Measurements from ENCODE around the gene FAM184B.

FAM184B gene

GRCh38 chr4:17797808-17798207 is 16.4 kb upstream of the FAM184B start:
- no peak for TF ChIP-seq GATA1 (IDR thresholded peaks at IDR 0.05; ENCODE audit: low read depth, low read length)
- no peak for TF ChIP-seq POLR2A (IDR thresholded peaks at IDR 0.05; ENCODE audit: low read length)
- DNase-seq, result no peak

- TF ChIP-seq POLR2A (IDR thresholded peaks at IDR 0.05; ENCODE audit: low read length) (no peak), GATA1 (IDR thresholded peaks at IDR 0.05; ENCODE audit: low read depth, low read length) (no peak)
These were observed 13.3 kb upstream of the FAM184B start for GRCh38 chr4:17794730-17795129.

GRCh38 chr4:17788956-17789355 is 7.5 kb upstream of the FAM184B start:
- TF ChIP-seq GATA1 (IDR thresholded peaks at IDR 0.05; ENCODE audit: low read depth, low read length), result no peak
- TF ChIP-seq POLR2A (IDR thresholded peaks at IDR 0.05; ENCODE audit: low read length), result no peak
- no peak for DNase-seq

More at GRCh38 chr4:17794730-17795129, 13.3 kb upstream of the FAM184B start:
- no peak for DNase-seq

DNA sequence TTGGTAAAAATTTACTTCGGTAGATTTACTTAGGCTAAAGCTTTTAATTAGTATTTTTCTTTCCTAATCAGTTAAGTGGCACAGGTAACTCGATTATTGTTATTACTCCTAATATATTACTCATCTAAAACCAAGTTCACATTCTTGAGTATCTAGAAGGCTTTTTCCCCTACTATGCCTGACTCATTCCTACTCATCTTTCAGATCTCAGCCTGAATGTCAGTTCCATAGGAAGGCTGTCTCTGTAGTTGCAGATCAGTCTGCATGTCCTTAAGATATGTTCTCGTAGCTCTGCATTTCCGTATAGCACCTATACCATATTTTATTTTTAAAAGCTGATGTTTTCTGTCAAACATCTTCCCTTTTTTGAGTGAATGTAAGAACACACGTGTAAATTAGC is 5.9 kb upstream of the FAM184B start:
- DNase-seq, result no peak
- TF ChIP-seq POLR2A (IDR thresholded peaks at IDR 0.05; ENCODE audit: low read length) (no peak), GATA1 (IDR thresholded peaks at IDR 0.05; ENCODE audit: low read depth, low read length) (no peak)

GRCh38 chr4:17786567-17786966 is 5.1 kb upstream of the FAM184B start:
- no peak for DNase-seq

DNA sequence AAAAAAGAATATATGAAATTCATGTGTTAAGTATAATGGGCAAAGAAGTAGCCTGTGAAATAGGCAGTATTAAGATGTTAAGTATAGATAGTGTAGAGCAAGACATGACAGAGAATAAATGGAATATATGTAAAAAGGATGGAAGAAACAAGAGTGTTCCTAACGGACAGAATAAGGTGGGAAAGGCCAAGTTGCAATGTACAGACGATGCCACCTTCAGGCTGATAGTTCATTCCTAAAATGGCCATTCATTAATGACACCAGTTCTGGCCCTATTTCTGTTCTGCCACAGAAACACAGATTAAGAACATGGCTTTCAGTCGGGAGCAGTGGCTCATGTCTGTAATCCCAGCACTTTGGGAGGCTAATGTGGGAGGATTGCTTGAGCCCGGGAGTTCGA is 4.4 kb upstream of the FAM184B start:
- DNase-seq, result no peak
- TF ChIP-seq POLR2A (IDR thresholded peaks at IDR 0.05; ENCODE audit: low read length) (no peak), GATA1 (IDR thresholded peaks at IDR 0.05; ENCODE audit: low read depth, low read length) (no peak)

More at GRCh38 chr4:17786567-17786966, 5.1 kb upstream of the FAM184B start:
- TF ChIP-seq POLR2A (IDR thresholded peaks at IDR 0.05; ENCODE audit: low read length) (no peak), GATA1 (IDR thresholded peaks at IDR 0.05; ENCODE audit: low read depth, low read length) (no peak)

DNA sequence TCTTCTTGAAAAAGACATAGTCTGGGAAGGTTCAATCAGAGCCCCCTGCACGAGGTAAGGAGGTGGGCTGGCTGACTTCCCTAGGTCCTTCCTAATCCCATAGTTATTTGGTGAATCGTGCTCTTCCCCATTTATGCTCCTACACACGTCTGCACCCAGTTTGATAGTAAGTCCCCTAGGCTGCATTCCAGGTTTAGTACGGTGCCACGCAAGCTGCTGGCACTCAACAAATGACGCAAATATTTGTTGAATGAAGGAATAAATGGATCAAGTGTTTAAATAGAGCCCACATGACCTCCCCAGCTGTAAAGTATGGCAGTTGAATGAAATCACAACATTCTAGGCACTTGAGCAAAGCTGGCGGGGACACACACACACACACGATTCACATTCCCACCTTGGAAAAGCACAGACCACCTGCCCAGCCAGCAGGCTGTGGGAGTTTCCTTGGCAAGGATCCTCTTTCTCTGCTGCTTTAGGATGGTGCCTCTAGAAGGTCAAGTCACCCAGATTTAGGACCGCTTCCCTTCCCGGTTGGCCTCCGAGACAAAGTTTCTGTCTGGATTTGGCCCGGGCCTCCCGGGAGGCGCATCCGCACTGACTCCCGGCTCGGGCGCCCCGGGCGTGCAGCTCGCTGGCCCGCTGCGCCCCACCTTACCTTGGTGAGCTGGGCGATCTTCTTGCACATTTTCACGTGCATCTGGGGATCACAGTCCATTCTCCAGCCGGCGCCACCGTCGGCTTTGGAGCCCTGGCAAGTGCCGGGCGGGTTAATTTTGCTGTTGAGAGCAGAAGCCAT is 721 bp downstream of the FAM184B start:
- TF ChIP-seq POLR2A (IDR thresholded peaks at IDR 0.05; ENCODE audit: low read length), result no peak
- TF ChIP-seq GATA1 (IDR thresholded peaks at IDR 0.05; ENCODE audit: low read depth, low read length), result no peak
- DNase-seq, result no peak

GRCh38 chr4:17778431-17778830 is 3.0 kb downstream of the FAM184B start:
- DNase-seq, result no peak
- TF ChIP-seq POLR2A (IDR thresholded peaks at IDR 0.05; ENCODE audit: low read length), result no peak

DNA sequence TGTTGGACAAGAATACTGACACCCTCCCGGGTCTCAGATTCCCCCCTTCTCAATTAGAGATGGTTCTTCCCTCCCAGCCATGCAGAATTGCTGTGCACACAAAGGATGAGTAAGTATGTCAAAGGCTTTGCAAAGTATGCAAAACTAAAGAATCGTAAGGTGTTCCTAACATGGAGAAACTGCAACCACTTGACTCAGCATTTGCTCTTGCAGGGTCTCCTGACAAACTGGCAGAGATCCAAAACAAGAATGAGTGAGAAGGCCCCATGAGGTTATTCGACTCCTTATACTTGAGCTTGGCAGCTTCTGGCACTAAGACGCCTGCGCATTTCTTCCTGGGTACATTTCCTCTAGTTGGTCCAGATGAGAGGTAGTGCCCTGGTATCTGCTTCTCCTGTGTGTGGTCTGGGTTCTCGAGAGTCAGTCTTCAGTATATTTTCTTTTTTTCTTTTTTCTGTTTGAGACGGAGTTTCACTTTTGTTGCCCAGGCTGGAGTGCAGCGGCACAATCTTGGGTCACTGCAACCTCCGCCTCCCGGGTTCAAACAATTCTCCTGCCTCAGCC is 8.2 kb downstream of the FAM184B start:
- no peak for DNase-seq

GRCh38 chr4:17771284-17771908 is 10.0 kb downstream of the FAM184B start:
- no peak for DNase-seq

More for the DNA sequence above, 8.2 kb downstream of the FAM184B start:
- no peak for TF ChIP-seq POLR2A (IDR thresholded peaks at IDR 0.05; ENCODE audit: low read length)
- no peak for TF ChIP-seq GATA1 (IDR thresholded peaks at IDR 0.05; ENCODE audit: low read depth, low read length)

DNA sequence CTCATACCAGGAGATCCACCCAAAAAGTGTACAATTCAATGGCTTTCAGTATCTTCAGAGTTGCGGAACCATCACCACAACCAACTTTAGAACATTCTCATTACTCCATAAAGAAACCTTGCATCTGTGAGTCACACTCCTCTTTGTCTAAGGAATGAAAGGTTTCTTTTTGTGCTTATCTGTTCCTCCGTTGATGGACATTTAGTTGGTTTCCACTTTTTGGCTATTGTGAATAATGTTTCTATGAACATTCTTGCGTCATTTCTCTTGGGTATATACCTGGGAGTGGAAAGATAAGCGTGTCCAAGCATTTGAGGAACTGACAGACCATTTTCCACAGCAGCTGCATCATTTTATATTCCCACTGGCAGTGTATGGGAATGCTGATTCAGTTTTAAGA is 10.6 kb downstream of the FAM184B start:
- no peak for TF ChIP-seq POLR2A (IDR thresholded peaks at IDR 0.05; ENCODE audit: low read length)
- no peak for TF ChIP-seq GATA1 (IDR thresholded peaks at IDR 0.05; ENCODE audit: low read depth, low read length)
- no peak for DNase-seq

More at GRCh38 chr4:17771284-17771908, 10.0 kb downstream of the FAM184B start:
- TF ChIP-seq GATA1 (IDR thresholded peaks at IDR 0.05; ENCODE audit: low read depth, low read length) (no peak), POLR2A (IDR thresholded peaks at IDR 0.05; ENCODE audit: low read length) (no peak)

DNA sequence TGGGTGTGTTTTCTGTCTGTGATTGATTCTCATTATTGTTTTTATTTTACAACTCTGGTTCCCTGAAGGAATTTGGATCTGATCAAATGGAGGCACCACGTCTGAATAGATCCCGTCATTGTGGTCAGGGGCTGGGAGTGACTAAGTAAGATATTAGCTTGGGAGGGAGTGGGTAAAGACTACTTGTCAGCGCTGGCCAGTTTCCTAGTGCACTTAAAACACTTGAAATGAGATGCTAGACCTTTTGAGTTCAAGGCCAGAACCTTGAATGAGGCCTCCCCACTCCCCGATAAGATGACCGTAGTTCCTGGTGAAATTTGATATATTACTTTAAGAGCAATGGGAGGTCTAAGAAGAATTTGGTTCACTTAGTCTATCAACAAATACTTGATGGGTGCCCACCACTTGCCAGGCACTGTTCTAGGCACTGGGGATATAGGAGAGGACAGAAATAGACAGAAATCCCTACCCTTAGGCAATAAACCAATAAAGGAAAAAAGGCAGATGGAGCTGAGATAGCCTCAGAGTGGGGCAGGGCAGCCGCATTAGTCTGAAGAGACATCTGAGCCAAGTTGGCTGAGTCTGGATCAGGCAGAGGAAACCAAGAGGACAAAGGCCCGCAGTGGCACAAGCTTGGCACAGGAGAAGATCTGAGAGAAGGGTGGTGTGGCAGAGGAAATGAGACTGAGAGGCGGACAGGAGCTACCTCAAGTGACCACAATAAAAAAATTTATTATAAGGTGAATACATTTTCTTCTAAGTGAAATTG is 11.8 kb downstream of the FAM184B start:
- DNase-seq, result no peak

GRCh38 chr4:17766826-17767458 is 14.5 kb downstream of the FAM184B start:
- no peak for DNase-seq
- TF ChIP-seq GATA1 (IDR thresholded peaks at IDR 0.05; ENCODE audit: low read depth, low read length) (no peak), POLR2A (IDR thresholded peaks at IDR 0.05; ENCODE audit: low read length) (no peak)

More for the DNA sequence above, 11.8 kb downstream of the FAM184B start:
- TF ChIP-seq POLR2A (IDR thresholded peaks at IDR 0.05; ENCODE audit: low read length) (no peak), GATA1 (IDR thresholded peaks at IDR 0.05; ENCODE audit: low read depth, low read length) (no peak)

Data from erythroblast (primary cell).